ENCODE data around the gene WDR31.
"Not testable (repeated sequence)": the region's sequence is repeated elsewhere in the genome, so short reads cannot be mapped to it uniquely, and the experiment has no call there.

WDR31 gene

DNA sequence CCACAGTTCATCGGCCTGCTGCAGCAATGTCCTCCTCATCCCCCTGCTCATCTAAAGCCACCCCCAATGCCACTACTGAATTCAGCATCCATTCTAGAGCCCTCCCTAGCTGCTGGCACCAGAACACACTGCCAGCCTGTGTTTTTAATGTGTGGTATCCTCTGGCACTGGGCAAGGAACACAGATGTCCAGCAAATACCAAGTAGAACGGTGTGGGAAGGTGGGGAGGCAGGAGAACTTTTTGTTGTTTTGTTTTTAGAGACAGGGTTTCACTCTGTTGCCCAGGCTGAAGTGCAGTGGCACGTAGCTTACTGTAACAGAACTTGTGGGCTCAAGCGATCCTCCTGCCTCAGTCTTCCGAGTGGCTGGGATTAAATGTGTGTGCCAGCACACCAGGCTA, 32.0 kb upstream of the WDR31 start:
- DNase-seq (ENCODE audit: insufficient read length, low spot score) = no peak
- TF ChIP-seq, protein P1, sequence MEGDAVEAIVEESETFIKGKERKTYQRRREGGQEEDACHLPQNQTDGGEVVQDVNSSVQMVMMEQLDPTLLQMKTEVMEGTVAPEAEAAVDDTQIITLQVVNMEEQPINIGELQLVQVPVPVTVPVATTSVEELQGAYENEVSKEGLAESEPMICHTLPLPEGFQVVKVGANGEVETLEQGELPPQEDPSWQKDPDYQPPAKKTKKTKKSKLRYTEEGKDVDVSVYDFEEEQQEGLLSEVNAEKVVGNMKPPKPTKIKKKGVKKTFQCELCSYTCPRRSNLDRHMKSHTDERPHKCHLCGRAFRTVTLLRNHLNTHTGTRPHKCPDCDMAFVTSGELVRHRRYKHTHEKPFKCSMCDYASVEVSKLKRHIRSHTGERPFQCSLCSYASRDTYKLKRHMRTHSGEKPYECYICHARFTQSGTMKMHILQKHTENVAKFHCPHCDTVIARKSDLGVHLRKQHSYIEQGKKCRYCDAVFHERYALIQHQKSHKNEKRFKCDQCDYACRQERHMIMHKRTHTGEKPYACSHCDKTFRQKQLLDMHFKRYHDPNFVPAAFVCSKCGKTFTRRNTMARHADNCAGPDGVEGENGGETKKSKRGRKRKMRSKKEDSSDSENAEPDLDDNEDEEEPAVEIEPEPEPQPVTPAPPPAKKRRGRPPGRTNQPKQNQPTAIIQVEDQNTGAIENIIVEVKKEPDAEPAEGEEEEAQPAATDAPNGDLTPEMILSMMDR (IDR thresholded peaks at IDR 0.05; ENCODE audit: insufficient read depth, missing control alignments) = no peak
- no peak for FAIRE-seq

DNA sequence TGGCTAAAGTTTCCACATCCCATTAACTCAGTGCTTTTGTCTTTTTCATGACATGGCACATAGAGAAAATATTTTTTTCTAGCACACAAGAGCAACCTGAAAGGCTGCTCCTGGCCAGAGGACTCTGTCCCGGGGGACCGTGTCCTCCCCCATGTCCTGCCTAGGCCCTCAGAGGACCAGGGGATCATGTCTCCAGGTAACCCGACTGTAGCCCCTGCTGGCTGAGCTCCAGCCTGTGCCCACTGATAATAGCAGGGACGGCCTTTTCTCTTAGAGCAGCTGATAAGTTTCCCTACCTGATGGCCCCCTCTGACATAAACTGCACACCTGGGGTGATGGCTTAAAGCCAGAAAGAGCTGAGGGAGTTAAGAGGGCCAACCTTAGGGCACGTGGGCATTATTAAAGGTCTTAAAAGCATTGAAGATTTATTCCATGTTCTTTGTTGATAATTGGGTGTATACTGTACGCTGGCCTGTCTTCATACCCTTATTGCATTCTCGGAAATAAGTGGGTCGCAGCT, 30.8 kb upstream of the WDR31 start:
- DNase-seq (ENCODE audit: insufficient read length, low spot score) (no peak), FAIRE-seq (no peak)
- TF ChIP-seq, protein P1 (IDR thresholded peaks at IDR 0.05; ENCODE audit: insufficient read depth, missing control alignments) = no peak

DNA sequence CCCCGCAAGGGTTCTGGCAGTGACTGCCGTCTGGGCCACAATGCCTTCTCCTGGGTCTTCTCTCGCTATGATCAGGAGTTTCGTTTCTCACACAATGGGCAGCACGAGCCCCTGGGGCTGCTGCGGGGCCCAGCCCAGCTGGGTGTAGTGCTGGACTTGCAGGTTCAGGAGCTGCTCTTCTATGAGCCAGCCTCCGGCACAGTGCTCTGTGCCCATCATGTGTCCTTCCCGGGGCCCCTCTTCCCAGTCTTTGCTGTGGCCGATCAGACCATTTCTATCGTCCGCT, 29.7 kb upstream of the WDR31 start:
- FAIRE-seq = no peak
- TF ChIP-seq, protein P1 (IDR thresholded peaks at IDR 0.05; ENCODE audit: insufficient read depth, missing control alignments) = no peak
- no peak for DNase-seq (ENCODE audit: insufficient read length, low spot score)

GRCh38 chr9:113368982-113369854, 29.1 kb upstream of the WDR31 start:
- DNase-seq (ENCODE audit: insufficient read length, low spot score) = no peak
- FAIRE-seq = no peak
- TF ChIP-seq, protein P1 (IDR thresholded peaks at IDR 0.05; ENCODE audit: insufficient read depth, missing control alignments) = no peak

GRCh38 chr9:113368348-113368981, 28.4 kb upstream of the WDR31 start:
- DNase-seq (ENCODE audit: insufficient read length, low spot score) (no peak), FAIRE-seq (no peak)
- TF ChIP-seq, protein P1 (IDR thresholded peaks at IDR 0.05; ENCODE audit: insufficient read depth, missing control alignments) = no peak

GRCh38 chr9:113365652-113366051, 25.6 kb upstream of the WDR31 start:
- FAIRE-seq; DNase-seq (ENCODE audit: insufficient read length, low spot score): not testable (repeated sequence)

- FAIRE-seq = no peak
- DNase-seq (ENCODE audit: insufficient read length, low spot score) = no peak
- TF ChIP-seq, protein P1 (IDR thresholded peaks at IDR 0.05; ENCODE audit: insufficient read depth, missing control alignments) = no peak
Measured at GRCh38 chr9:113364951-113365350, 24.9 kb upstream of the WDR31 start.
